SK-N-SH (cell line): ENCODE measurements around the gene STK31.

Experiments used
- EP300 ChIP-seq, 2 experiments: IDR thresholded peaks; 2 replicates each; pipeline versions ENCODE4 v1.4.0 to v1.6.1; 2012; ENCODE audit warnings: borderline replicate concordance in 1 of 2, low read depth in 1 of 2, low read length in 1 of 2
- RAD21 ChIP-seq: IDR thresholded peaks from 2 replicates; pipeline ENCODE4 v1.6.1; 2012; ENCODE audit warnings: mild to moderate bottlenecking, low read length
- TF ChIP-seq, protein P1 (sequence below): fragments of 200-600 bp; sonication (generic); IDR thresholded peaks from 2 replicates; pipeline ENCODE4 v1.6.1; 2017; ENCODE audit warnings: antibody characterized with exemption, mild to moderate bottlenecking, moderate library complexity

DNA sequence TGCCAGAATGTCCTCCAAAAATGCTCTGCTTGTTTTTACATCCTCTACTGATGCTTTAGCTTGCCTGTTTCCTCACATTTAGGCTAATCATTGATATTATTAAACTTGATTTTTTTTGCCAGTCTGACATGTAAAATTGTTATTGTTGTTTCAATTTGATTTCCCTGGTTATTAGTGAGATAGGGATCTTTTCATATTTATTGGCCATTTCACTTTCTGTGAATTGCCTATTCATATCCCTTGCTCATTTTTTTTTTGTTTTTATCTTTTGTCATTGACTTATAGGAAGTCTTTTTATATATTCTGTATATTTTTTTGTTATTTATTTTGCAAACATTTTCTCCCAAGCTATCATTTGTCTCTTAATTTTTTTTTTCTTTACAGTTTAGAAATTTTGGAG, 16.8 kb upstream of the STK31 start:
- TF ChIP-seq EP300 (IDR thresholded peaks at IDR 0.05; ENCODE audit: borderline replicate concordance in 1 of 2, low read depth in 1 of 2, low read length in 1 of 2) (no peak), RAD21 (no peak)
- TF ChIP-seq, protein P1, sequence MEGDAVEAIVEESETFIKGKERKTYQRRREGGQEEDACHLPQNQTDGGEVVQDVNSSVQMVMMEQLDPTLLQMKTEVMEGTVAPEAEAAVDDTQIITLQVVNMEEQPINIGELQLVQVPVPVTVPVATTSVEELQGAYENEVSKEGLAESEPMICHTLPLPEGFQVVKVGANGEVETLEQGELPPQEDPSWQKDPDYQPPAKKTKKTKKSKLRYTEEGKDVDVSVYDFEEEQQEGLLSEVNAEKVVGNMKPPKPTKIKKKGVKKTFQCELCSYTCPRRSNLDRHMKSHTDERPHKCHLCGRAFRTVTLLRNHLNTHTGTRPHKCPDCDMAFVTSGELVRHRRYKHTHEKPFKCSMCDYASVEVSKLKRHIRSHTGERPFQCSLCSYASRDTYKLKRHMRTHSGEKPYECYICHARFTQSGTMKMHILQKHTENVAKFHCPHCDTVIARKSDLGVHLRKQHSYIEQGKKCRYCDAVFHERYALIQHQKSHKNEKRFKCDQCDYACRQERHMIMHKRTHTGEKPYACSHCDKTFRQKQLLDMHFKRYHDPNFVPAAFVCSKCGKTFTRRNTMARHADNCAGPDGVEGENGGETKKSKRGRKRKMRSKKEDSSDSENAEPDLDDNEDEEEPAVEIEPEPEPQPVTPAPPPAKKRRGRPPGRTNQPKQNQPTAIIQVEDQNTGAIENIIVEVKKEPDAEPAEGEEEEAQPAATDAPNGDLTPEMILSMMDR, result no peak
